ENCODE results near the gene GRIA4.

Gene GRIA4

GRCh38 chr11:105942921-105943320 lies 333.0 kb downstream of the GRIA4 start:
- Histone ChIP-seq H3K4me3 (ENCODE audit: control insufficient read depth in 1 of 7, extremely low read depth in 1 of 7, insufficient read depth in 4 of 7, low read depth in 2 of 7, low read length in 6 of 7) (no peak overlapping the region), H3K4me1 (ENCODE audit: control extremely low read depth in 1 of 4, control insufficient read depth in 4 of 4, insufficient read depth in 4 of 4, low read length in 3 of 4) (no peaks in the 10 kb centered on the region), H3K27me3 (replicated peaks in 2 of 5; ENCODE audit: control insufficient read depth in 4 of 5, insufficient read depth in 5 of 5, low read length in 4 of 5) (no peaks in the 10 kb centered on the region), H3K9me3 (ENCODE audit: control extremely low read depth in 1 of 5, control insufficient read depth in 4 of 5, insufficient read depth in 2 of 5, low read depth in 1 of 5, low read length in 4 of 5) (no peaks in the 10 kb centered on the region), H3K27ac (ENCODE audit: insufficient read depth in 1 of 2, low read depth in 1 of 2, low read length in 2 of 2, poor library complexity in 1 of 2, severe bottlenecking in 2 of 2) (no peak overlapping the region), H3K36me3 (ENCODE audit: control insufficient read depth in 4 of 4, insufficient read depth in 4 of 4, low read length in 3 of 4) (no peaks in the 10 kb centered on the region)
- no peak for DNase-seq
- WGBS (ENCODE audit: insufficient coverage), result no CpG with 5 or more reads among the region's 2 CpGs
- ChIA-PET CTCF (no interaction called here), POLR2A (no interaction called here)

GRCh38 chr11:105948918-105949590 lies 339.2 kb downstream of the GRIA4 start:
- Histone ChIP-seq H3K9me3 (ENCODE audit: control extremely low read depth in 1 of 5, control insufficient read depth in 4 of 5, insufficient read depth in 2 of 5, low read depth in 1 of 5, low read length in 4 of 5) (no peaks in the 10 kb centered on the region), H3K36me3 (ENCODE audit: control insufficient read depth in 4 of 4, insufficient read depth in 4 of 4, low read length in 3 of 4) (no peaks in the 10 kb centered on the region), H3K27ac (ENCODE audit: insufficient read depth in 1 of 2, low read depth in 1 of 2, low read length in 2 of 2, poor library complexity in 1 of 2, severe bottlenecking in 2 of 2) (no peak overlapping the region), H3K4me3 (ENCODE audit: control insufficient read depth in 1 of 7, extremely low read depth in 1 of 7, insufficient read depth in 4 of 7, low read depth in 2 of 7, low read length in 6 of 7) (no peak overlapping the region), H3K27me3 (replicated peaks in 2 of 5; ENCODE audit: control insufficient read depth in 4 of 5, insufficient read depth in 5 of 5, low read length in 4 of 5) (no peaks in the 10 kb centered on the region), H3K4me1 (ENCODE audit: control extremely low read depth in 1 of 4, control insufficient read depth in 4 of 4, insufficient read depth in 4 of 4, low read length in 3 of 4) (no peaks in the 10 kb centered on the region)
- CTCF ChIA-PET, result no interaction called here
- no peak for DNase-seq
- POLR2A ChIA-PET, result interaction anchor here (0.7 kb wide), 1 partner anchor 20 kb away, joined by 3 read pairs; no protein-coding TSS in a partner anchor
- no CpG with 5 or more reads among the region's 4 CpGs for WGBS (ENCODE audit: insufficient coverage)

- CTCF ChIA-PET, result no interaction called here
Observed at GRCh38 chr11:105953886-105954285, 344.0 kb downstream of the GRIA4 start.

GRCh38 chr11:105960252-105961245 lies 350.7 kb downstream of the GRIA4 start:
- H3K4me1 ChIP-seq (ENCODE audit: control extremely low read depth in 1 of 4, control insufficient read depth in 4 of 4, insufficient read depth in 4 of 4, low read length in 3 of 4), result no peaks in the 10 kb centered on the region
- 97% methylated on average over 18 of the region's 22 CpGs for WGBS (ENCODE audit: insufficient coverage)
- peaks cover 0 to 3% (median 1%) of the 10 kb centered on the region in 5 experiments for H3K9me3 ChIP-seq (ENCODE audit: control extremely low read depth in 1 of 5, control insufficient read depth in 4 of 5, insufficient read depth in 2 of 5, low read depth in 1 of 5, low read length in 4 of 5)
- POLR2A ChIA-PET, result no interaction called here
- H3K4me3 ChIP-seq (ENCODE audit: control insufficient read depth in 1 of 7, extremely low read depth in 1 of 7, insufficient read depth in 4 of 7, low read depth in 2 of 7, low read length in 6 of 7), result no peak overlapping the region
- DNase-seq, result no peak
- H3K27me3 ChIP-seq (replicated peaks in 2 of 5; ENCODE audit: control insufficient read depth in 4 of 5, insufficient read depth in 5 of 5, low read length in 4 of 5), result no peaks in the 10 kb centered on the region
- H3K27ac ChIP-seq (ENCODE audit: insufficient read depth in 1 of 2, low read depth in 1 of 2, low read length in 2 of 2, poor library complexity in 1 of 2, severe bottlenecking in 2 of 2), result no peak overlapping the region
- CTCF ChIA-PET, result no interaction called here
- no peaks in the 10 kb centered on the region for H3K36me3 ChIP-seq (ENCODE audit: control insufficient read depth in 4 of 4, insufficient read depth in 4 of 4, low read length in 3 of 4)

More at GRCh38 chr11:105953886-105954285, 344.0 kb downstream of the GRIA4 start:
- no peaks in the 10 kb centered on the region for H3K36me3 ChIP-seq (ENCODE audit: control insufficient read depth in 4 of 4, insufficient read depth in 4 of 4, low read length in 3 of 4)
- no peak overlapping the region for H3K4me3 ChIP-seq (ENCODE audit: control insufficient read depth in 1 of 7, extremely low read depth in 1 of 7, insufficient read depth in 4 of 7, low read depth in 2 of 7, low read length in 6 of 7)
- DNase-seq, result no peak
- no peaks in the 10 kb centered on the region for H3K9me3 ChIP-seq (ENCODE audit: control extremely low read depth in 1 of 5, control insufficient read depth in 4 of 5, insufficient read depth in 2 of 5, low read depth in 1 of 5, low read length in 4 of 5)
- no peak overlapping the region for H3K27ac ChIP-seq (ENCODE audit: insufficient read depth in 1 of 2, low read depth in 1 of 2, low read length in 2 of 2, poor library complexity in 1 of 2, severe bottlenecking in 2 of 2)
- H3K27me3 ChIP-seq (replicated peaks in 2 of 5; ENCODE audit: control insufficient read depth in 4 of 5, insufficient read depth in 5 of 5, low read length in 4 of 5), result no peaks in the 10 kb centered on the region
- H3K4me1 ChIP-seq (ENCODE audit: control extremely low read depth in 1 of 4, control insufficient read depth in 4 of 4, insufficient read depth in 4 of 4, low read length in 3 of 4), result no peaks in the 10 kb centered on the region
- POLR2A ChIA-PET, result no interaction called here

GRCh38 chr11:105968021-105968697 lies 358.3 kb downstream of the GRIA4 start:
- H3K36me3 ChIP-seq (ENCODE audit: control insufficient read depth in 4 of 4, insufficient read depth in 4 of 4, low read length in 3 of 4), result no peaks in the 10 kb centered on the region

GRCh38 chr11:105969756-105970155 lies 359.9 kb downstream of the GRIA4 start:
- Histone ChIP-seq H3K27ac (ENCODE audit: insufficient read depth in 1 of 2, low read depth in 1 of 2, low read length in 2 of 2, poor library complexity in 1 of 2, severe bottlenecking in 2 of 2) (no peak overlapping the region), H3K36me3 (ENCODE audit: control insufficient read depth in 4 of 4, insufficient read depth in 4 of 4, low read length in 3 of 4) (no peaks in the 10 kb centered on the region), H3K27me3 (replicated peaks in 2 of 5; ENCODE audit: control insufficient read depth in 4 of 5, insufficient read depth in 5 of 5, low read length in 4 of 5) (no peaks in the 10 kb centered on the region), H3K4me1 (ENCODE audit: control extremely low read depth in 1 of 4, control insufficient read depth in 4 of 4, insufficient read depth in 4 of 4, low read length in 3 of 4) (no peaks in the 10 kb centered on the region), H3K4me3 (ENCODE audit: control insufficient read depth in 1 of 7, extremely low read depth in 1 of 7, insufficient read depth in 4 of 7, low read depth in 2 of 7, low read length in 6 of 7) (no peak overlapping the region), H3K9me3 (ENCODE audit: control extremely low read depth in 1 of 5, control insufficient read depth in 4 of 5, insufficient read depth in 2 of 5, low read depth in 1 of 5, low read length in 4 of 5) (peaks cover 0 to 1% (median 0%) of the 10 kb centered on the region in 5 experiments)
- no peak for DNase-seq
- WGBS (ENCODE audit: insufficient coverage), result no CpG with 5 or more reads among the region's 1 CpG
- POLR2A ChIA-PET, result no interaction called here
- CTCF ChIA-PET, result no interaction called here

More at GRCh38 chr11:105968021-105968697, 358.3 kb downstream of the GRIA4 start:
- ChIA-PET POLR2A (no interaction called here), CTCF (no interaction called here)
- DNase-seq, result no peak
- no peaks in the 10 kb centered on the region for H3K27me3 ChIP-seq (replicated peaks in 2 of 5; ENCODE audit: control insufficient read depth in 4 of 5, insufficient read depth in 5 of 5, low read length in 4 of 5)
- H3K9me3 ChIP-seq (ENCODE audit: control extremely low read depth in 1 of 5, control insufficient read depth in 4 of 5, insufficient read depth in 2 of 5, low read depth in 1 of 5, low read length in 4 of 5), result peaks cover 0 to 1% (median 0%) of the 10 kb centered on the region in 5 experiments
- H3K4me1 ChIP-seq (ENCODE audit: control extremely low read depth in 1 of 4, control insufficient read depth in 4 of 4, insufficient read depth in 4 of 4, low read length in 3 of 4), result no peaks in the 10 kb centered on the region
- WGBS (ENCODE audit: insufficient coverage), result 94% methylated on average over 3 of the region's 3 CpGs
- no peak overlapping the region for H3K27ac ChIP-seq (ENCODE audit: insufficient read depth in 1 of 2, low read depth in 1 of 2, low read length in 2 of 2, poor library complexity in 1 of 2, severe bottlenecking in 2 of 2)
- no peak overlapping the region for H3K4me3 ChIP-seq (ENCODE audit: control insufficient read depth in 1 of 7, extremely low read depth in 1 of 7, insufficient read depth in 4 of 7, low read depth in 2 of 7, low read length in 6 of 7)
